DOHH2 (cell line): ENCODE results near the gene KRT76.

Experiments
- EZH2phosphoT487 ChIP-seq: fragments of 200-600 bp; sonication (generic); IDR thresholded peaks from 2 replicates; pipeline ENCODE4 v1.6.1; 2017; ENCODE audit warnings: borderline replicate concordance, mild to moderate bottlenecking, antibody characterized with exemption, low read length, moderate library complexity, mixed read lengths
- TF ChIP-seq, protein P1 (sequence below): fragments of 200-600 bp; sonication (generic); IDR thresholded peaks from one replicate; pipeline ENCODE4 v1.5.1; 2014; ENCODE audit warnings: antibody characterized with exemption, mild to moderate bottlenecking, low read depth, low read length; ENCODE audit not compliant: poor library complexity, severe bottlenecking

DNA sequence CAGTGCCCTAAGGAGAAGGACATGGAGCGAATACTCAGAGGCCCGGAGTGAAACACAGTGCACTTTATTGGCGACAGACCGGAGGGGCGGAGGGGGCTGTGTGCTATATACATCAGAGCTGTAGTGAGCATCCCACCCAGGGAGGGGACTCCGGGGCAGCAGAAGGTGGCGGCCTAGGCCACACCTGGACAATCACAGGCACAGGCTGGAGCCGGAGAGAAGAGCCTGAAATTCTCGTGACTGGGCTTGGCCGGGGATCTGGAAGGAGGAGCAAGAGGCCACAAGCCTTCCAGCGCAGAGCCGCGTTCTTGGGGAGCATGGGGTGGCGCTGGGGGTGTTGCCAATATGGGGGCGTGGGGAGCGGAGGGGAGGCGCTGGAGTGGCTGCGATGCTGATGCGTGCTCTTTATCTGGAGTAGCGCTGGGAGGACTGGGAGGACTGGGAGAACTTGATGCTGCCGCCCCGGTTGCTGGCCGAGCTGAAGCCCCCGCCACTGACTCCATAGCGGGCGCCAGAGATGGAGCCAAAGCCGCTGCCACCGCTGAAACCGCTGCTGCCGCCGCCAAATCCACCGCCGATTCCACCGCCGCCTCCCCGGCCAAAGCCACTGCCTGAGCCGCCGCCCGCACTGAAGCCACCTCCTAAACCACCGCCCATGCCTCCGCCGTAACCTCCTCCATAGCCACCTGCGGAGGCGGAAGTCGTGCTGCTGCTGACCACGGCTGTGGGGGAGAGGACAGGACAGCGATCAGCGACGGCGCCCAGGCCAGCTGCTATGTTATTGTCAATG lies 12.7 kb upstream of the KRT76 start:
- TF ChIP-seq, protein P1, sequence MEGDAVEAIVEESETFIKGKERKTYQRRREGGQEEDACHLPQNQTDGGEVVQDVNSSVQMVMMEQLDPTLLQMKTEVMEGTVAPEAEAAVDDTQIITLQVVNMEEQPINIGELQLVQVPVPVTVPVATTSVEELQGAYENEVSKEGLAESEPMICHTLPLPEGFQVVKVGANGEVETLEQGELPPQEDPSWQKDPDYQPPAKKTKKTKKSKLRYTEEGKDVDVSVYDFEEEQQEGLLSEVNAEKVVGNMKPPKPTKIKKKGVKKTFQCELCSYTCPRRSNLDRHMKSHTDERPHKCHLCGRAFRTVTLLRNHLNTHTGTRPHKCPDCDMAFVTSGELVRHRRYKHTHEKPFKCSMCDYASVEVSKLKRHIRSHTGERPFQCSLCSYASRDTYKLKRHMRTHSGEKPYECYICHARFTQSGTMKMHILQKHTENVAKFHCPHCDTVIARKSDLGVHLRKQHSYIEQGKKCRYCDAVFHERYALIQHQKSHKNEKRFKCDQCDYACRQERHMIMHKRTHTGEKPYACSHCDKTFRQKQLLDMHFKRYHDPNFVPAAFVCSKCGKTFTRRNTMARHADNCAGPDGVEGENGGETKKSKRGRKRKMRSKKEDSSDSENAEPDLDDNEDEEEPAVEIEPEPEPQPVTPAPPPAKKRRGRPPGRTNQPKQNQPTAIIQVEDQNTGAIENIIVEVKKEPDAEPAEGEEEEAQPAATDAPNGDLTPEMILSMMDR, result no peak
- no peak for TF ChIP-seq EZH2phosphoT487
